A673 (cell line): ENCODE data around the gene BCAN.

Experiments used
- CTCF ChIP-seq: fragments of 300-800, 200-600 bp; sonication (generic); conservative IDR thresholded peaks from 2 replicates; pipeline ENCODE4 v1.5.1; 2017; ENCODE audit warnings: low read depth, mild to moderate bottlenecking, antibody characterized with exemption, low read length, moderate library complexity, mixed read lengths
- EZH2 ChIP-seq: fragments of 200-600 bp; sonication (generic); IDR thresholded peaks from 2 replicates; pipeline ENCODE4 v1.6.1; 2017; ENCODE audit warnings: borderline replicate concordance, low read depth, mild to moderate bottlenecking, mixed read lengths, antibody characterized with exemption, low read length; ENCODE audit not compliant: poor library complexity, severe bottlenecking

GRCh38 chr1:156682166-156682890 is 40.4 kb downstream of the BCAN start:
- TF ChIP-seq CTCF (no peak), EZH2 (no peak)
